Stimulated activated CD4-positive, alpha-beta T cell treated with anti-CD3 and anti-CD28 coated beads, TNF-alpha, amount 100 ng/mL, for 4 hours (primary cell): Measurements from ENCODE around the gene SPOCK1.
"Not testable (repeated sequence)": the region's sequence is repeated elsewhere in the genome, so short reads cannot be mapped to it uniquely, and the experiment has no call there.

Experiments used
- DNase-seq, 3 experiments: peaks; one replicate each; pipeline ENCODE4 v3.0.0-alpha.2; 2020; ENCODE audit warnings: low read depth in 3 of 3

SPOCK1 gene

DNA sequence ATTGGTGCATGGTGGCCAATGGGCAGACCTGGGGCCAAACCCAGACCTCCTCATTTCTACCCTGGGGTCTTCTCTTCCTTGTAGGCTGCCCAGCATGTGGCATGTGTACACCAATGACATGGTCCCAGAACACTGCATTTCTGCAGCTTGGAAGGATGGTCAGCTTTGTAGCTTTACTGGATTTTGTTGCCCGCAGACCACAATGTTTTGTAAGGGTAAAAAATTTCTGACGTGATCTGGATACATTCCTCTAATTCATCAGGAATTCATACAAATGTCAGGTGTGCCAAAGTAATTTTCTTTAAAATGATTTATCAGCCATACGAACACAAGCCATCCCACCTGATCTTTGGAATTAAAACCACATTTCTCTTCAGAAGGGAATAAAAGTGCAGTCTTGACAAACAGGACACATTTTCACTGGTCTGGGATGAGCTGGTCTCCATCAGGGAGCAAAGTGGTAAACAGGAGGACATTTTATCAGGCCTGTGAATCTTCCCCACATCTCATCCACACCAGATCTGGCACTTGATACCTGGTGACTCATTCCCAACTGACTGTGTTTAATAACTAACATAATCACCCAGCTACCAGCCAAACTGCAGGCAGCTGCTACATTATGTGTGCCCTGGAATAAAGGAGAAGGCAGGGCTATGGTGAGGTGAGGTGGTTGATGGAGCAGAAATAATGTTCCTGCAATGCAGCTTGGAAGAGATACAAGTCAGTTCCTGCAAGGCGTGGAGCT lies 103.9 kb downstream of the SPOCK1 start:
- no peak for DNase-seq

- no peak for DNase-seq
Observed at GRCh38 chr5:137394380-137394779, 104.7 kb downstream of the SPOCK1 start.

DNA sequence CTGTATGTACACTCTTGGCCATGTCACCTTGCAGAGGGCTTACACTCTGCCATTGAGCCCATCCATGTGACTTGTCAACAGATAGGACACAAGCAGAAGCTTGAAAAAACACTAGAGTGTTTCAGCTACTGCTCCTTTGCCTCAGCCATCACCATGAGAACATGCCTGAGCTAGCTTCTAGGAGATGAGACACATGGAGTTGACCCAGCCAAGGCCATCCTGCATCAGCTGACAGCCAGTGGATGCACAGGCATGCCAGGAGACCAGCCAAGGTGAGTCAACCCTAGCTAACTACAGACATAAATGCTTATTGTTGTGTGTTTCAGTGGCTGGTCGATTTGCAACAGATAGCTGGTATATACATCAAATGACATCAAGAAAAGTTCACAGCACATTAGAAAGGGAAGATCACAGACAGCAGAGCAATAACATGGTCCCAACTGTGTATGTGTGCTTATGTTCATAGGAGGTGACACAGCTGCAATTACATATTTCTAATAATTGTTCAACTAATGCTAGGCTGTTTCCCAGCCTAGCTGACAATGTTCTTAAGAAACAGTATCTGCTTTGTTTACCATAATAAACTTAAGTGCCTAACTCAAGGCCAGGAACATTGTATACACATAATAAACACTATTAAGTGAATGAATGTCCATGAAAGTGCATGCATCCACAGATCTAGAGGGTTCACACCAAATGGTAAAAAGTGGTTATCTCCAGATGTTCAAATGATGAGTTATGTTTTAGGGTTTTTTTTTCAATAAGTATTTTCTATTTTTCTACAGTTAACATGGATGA lies 105.7 kb downstream of the SPOCK1 start:
- DNase-seq, result no peak

- DNase-seq, result no peak
Observed at GRCh38 chr5:137392261-137392660, 106.9 kb downstream of the SPOCK1 start.

DNA sequence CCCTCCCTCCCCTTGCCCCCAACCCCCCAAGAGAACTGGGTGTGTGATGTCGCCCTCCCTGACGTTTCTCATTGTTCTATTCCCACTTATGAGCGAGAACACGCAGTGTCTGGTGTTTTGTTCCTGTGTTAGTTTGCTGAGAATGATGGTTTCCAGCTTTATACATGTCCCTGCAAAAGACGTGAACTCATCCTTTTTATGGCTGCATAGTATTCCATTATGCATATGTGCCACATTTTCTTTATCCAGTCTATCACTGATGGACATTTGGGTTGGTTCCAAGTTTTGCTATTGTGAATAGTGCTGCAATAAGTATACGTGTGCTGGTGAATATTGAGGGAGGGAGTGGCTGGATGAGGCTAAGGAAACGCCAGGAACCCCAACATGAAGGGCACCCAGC lies 108.1 kb downstream of the SPOCK1 start:
- not testable (repeated sequence) for DNase-seq

GRCh38 chr5:137389042-137389441 lies 110.1 kb downstream of the SPOCK1 start:
- DNase-seq, result no peak

DNA sequence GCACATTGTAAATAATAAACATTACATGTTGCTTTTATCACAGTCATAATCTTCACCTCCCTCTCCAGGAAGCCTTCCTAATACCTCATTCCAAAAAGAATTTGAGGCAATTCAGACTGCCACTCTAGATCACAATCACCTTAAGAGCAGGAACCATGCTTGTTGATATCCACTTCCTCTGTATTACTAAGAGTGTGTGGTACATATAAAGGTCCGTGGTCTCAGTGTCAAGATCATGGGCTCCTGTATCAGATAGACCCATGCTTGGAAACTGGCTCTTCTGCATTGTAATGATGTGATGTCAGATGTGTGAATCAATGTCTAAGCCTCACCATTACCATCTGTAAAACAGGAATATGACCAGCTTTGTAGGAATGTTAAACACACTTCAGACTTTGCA lies 114.1 kb downstream of the SPOCK1 start:
- no peak for DNase-seq

DNA sequence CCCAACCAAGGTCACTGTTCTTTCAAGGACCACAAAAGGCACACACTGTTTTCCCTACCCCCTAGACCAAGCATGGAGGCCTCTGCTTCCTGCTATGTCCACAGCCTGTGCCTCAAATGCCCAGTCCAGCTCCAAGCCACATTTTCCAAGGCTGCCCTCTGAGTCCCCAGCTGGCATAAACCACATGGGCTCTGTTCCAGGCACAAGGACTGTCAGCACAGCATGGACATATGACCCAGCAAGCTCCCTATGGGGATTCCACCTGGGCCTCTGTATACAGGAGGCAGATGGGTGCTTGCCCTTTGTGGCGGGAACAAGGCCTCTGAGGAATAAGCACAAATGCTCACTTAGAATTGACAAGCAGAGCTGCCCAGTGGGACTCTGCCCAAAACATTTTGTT lies 115.2 kb downstream of the SPOCK1 start:
- no peak for DNase-seq

- no peak for DNase-seq
Observed at GRCh38 chr5:137381555-137381954, 117.6 kb downstream of the SPOCK1 start.

DNA sequence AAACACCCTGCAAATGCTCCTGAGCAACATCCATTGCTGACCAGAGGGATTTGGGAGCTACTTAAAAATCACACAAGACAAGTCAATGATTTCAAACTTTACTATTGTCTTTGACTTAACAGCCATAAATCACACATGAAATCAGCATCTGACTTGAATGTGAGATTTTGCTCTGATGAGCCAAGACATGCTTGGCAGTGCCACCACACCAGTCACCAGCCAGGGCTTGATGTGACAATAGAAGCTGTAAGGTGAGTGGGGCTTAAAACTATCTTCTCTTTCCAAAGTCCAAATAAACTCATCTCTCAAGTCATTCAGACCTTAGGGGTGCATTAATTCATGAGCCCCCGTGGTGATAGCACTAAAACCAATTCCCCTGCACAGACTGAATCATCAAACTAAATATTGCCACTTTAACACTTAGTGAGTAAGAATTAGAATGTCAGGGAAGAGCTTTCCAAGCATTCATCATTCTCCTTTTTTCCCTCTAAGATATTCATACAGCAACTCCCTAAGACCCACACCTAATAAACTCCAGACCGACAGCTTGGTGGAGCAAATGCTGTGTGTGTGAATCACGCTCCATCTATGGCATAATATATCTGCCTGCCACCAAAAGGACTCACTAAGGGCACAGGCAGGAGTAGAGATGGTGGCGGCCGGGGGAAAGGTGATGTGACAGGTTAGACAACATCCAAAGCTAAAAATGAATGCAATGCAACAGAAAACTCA lies 119.4 kb downstream of the SPOCK1 start:
- no peak for DNase-seq

- no peak for DNase-seq
Observed at GRCh38 chr5:137375741-137376526, 123.2 kb downstream of the SPOCK1 start.

- no peak for DNase-seq
Observed at GRCh38 chr5:137374110-137374714, 124.9 kb downstream of the SPOCK1 start.

DNA sequence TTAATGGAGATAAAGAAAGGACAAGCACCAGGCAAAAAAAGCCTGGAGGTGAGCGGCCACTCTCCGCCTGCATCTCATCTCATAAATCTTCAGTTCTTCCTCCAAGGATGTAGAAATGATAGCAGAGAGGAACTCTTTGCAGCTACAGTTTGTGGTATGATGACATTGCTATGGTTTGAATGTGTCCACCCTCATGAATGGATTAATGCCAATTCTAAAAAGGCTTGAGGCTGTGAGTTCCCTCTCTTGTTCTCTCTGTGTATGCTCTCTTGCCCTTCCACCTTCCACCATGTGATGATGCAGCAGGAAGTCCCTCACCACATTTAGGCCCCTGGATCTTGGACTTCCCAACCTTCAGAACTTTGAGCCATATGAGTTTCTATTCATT lies 126.4 kb downstream of the SPOCK1 start:
- no peak for DNase-seq

GRCh38 chr5:137372016-137372772 lies 126.9 kb downstream of the SPOCK1 start:
- DNase-seq, result no peak

- no peak for DNase-seq
Observed at GRCh38 chr5:137370096-137371071, 128.7 kb downstream of the SPOCK1 start.

DNA sequence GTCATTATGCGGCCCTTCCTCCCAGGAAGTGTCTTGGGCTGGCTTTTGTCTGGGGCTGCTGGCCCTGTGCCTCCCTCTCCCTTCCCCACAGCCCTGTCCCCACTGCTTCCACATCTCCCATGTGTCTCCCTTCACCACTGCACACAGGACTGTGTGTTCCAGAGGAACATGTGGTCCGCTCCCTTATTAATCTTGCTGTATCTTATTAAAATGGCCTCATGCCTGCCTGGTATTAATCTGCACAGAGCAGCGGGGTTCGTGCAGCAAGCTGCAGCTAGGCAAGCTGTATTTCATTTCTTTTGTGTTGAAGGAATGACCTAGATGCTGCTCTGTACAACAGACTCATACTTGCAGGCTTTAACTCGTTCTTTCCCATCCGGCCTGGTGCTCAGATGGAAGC lies 130.5 kb downstream of the SPOCK1 start:
- DNase-seq, result no peak

DNA sequence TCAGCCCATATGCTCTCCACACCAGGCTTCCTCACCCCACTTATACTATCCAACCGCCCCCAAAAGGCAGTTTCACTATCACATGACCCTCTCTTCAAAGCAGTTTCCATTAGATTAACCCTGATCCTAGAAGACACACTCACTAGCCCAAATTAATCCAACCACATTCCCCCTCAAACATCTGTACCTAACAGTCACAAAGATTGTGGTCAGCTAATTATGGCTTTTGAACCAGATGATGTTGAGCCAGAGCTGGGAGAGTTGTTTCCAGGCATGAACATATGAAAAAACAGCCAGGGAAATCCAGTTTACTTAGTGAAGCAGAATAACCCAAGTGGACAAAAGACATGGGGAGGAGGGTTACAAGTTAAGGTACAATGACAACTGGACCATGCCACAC lies 131.2 kb downstream of the SPOCK1 start:
- DNase-seq, result no peak

GRCh38 chr5:137366526-137366925 lies 132.6 kb downstream of the SPOCK1 start:
- no peak for DNase-seq

DNA sequence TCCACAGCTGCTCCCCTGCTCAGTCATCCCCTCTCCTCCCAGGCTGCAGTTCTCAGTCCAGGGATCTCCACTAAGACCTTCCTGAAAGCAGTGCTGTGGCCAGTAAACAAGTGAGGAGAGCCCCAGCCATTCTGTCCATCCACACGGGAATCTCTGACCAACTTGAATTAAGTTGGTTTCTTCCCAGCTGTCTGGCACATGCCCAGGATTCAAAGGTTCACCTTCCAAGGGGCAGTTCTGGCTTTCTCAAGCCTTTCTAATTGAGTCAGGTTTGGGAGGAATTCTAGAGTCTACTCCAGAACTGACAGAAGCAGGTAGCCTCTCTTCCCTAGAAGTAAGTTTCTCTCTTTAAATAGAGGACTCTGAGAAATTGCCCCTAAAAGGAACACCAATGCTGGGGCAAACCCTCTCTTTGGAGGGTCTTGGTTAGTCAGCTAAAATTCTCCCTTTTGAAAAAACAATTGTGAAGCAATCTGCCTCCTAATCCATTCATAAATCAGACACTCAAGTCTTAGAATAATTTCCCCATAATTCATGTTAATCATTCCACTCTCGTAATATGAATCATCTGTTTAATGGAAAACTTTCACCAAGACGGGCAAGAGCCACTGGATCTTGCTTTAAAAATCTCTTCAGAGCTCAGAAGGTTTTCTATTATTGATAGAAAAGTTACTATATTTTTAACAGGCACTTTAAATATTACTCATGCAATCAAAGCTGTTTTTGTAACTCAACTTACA lies 133.8 kb downstream of the SPOCK1 start:
- no peak for DNase-seq
